NCI-H526 treated with DMSO at 0.1 percent for 48 hours (cell line): ENCODE data around the gene CARD9.

Experiments
- DNase-seq: peaks from one replicate; lab custom pipeline; 2025; lab: John Stamatoyannopoulos, UW

Gene CARD9

GRCh38 chr9:136380381-136380780 is 6.9 kb upstream of the CARD9 start:
- DNase-seq = no peak

- DNase-seq = no peak
Measured at GRCh38 chr9:136379891-136380290, 6.4 kb upstream of the CARD9 start.

GRCh38 chr9:136379401-136379800 is 5.9 kb upstream of the CARD9 start:
- no peak for DNase-seq

DNA sequence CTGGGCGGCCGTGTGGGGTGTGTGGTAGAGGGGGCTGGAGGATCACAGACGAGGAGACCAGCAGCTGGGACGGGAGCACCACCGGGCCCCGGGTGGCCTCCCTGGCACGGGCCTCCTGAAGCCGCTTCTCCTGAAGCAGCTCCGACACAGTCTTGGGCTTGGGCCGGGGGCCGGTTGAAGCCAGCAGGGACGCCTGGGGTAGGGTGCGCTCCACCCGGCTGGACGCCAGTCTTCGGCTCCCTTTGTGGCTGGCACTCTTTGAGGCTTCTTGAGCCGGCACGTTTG is 5.5 kb upstream of the CARD9 start:
- no peak for DNase-seq

DNA sequence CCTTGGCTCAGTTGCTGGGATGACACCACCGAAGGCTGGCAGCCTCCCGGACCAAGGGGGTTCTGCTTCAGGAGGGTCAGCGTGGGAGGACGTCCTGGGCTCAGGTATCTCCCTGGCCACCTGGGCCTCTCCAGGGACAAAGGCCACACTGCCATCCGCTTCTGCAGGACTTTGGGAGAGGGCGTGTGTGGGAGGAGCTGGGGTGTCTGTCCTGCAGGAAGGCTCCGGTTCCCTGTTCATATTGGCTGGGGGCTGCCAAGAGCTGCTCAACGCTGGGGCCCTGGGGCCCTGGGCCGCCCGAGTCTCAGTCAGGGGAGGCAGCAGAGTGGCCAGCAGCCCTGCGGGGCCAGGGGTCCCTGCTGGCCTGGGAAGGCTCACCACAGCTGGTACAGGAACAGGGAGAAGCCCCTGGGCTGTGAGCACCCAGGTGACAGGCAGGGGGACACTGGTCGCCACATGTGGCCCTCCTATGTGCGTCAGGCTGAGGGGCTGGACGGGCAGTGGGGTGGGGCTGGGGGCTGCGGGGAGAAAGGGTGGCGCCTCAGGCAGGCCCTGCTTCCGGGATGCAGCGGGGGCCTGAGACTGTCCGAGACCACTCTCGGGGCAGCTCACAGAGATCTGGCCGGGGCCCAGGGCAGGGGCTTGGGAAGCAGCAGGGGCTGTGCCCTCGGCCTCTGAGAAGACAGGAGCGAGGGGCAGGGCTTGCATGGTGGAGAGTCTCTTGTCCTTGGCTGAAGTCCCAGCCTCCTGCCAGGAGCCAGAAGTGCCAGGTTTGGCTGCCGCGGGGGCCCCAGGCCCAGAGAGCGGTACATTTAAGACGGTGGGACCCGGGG is 4.9 kb upstream of the CARD9 start:
- DNase-seq = no peak

GRCh38 chr9:136377341-136378169 is 4.1 kb upstream of the CARD9 start:
- DNase-seq = no peak

GRCh38 chr9:136376457-136376856 is 3.0 kb upstream of the CARD9 start:
- DNase-seq = no peak

- no peak for DNase-seq
Measured at GRCh38 chr9:136375096-136375495, 1.6 kb upstream of the CARD9 start.

GRCh38 chr9:136374183-136374575 is 710 bp upstream of the CARD9 start:
- no peak for DNase-seq

DNA sequence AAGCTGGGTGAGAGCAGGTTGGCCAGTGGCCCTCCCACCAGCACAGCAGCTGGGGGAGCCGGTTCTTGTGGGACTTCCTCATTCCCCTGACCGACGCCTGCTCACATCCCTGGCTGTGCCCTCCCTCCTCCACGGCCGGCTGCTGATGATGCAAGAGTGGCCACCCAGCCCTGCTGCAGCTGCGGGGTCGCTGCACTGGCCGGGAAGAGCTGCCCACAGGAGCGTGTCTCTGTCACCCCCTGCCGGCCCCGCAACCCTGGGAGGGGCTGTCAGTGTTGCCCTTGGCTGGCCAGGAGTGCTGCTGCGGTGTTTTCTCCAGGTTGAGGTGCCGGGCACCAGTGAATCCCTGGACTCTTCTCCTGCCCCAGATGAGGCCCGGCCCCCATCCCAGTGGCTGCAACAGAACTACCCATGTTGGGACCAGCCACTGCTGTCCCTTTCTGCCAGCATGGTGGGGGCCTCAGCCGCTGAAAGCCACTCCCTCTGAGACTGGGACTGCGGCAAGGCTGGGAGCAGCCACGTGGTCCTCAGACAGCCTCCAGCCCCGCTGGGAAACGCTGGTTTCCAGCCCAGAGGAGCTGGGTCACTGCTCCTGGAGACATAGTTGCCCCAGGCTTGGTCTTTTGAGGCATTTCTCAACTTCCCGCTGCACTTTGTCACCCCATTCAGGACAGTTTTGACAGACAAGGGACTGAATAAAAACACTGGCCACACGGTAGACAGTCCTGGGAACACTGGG is 739 bp downstream of the CARD9 start:
- no peak for DNase-seq

GRCh38 chr9:136372006-136372405 is 1.5 kb downstream of the CARD9 start:
- no peak for DNase-seq

DNA sequence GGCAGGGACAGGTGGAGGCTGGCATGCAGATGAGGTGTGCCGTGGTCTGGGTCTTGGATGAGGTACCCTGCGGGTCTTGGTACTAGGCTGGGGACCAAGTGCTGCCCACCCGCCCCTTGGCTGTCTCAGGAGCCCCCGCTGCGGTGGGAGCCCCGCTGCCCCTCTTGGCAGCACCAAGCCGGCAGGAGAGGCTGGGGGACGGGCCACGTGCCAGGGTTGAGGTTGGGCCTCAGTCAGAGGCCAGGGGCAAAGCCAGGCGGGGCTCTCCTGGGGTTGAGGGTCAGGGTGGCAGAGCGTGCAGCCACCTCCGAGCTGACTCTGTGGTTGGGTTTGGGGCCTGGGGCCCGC is 2.0 kb downstream of the CARD9 start:
- DNase-seq = no peak

DNA sequence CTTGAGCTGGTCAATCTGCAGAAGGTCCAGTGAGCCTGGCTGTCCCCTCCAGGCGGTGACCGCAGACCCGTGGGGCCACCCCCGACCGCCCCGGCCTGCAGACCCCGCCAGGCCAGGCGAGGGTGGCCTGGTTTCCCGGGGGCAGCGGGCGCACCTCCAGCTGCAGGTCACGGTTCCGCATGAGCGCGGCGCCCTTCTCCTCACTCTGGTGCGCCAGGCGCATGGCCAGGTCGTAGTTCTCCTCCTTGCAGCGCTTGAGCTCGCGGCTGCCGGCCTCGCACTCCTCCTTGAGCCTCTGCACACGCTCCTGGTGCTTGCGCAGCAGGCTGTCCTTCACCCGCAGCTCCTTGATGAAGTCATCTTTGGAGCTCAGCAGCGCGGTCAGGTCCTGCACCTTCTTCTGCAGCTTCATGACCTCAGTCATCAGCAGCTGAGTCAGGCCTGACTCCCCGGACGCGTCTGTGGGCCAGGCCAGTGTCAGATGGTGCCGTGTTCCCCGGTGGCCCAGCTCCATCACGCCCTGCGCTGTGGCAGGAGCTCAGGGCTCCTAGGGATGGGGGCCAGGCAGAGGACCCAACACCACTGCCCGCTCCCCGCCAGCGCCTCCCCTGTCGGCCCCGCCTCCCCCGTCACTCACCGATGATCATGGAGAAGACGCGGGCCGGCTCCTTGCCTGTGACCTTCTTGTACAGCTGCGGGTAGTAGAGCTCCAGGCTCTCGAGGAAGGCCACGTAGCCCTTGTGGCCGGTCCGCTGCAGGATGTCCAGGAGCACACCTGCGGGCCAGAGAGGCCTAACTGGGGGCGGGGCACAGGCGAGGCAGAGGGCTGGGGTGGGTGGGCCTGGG is 2.6 kb downstream of the CARD9 start:
- DNase-seq = no peak

- no peak for DNase-seq
Measured at GRCh38 chr9:136370037-136370436, 3.4 kb downstream of the CARD9 start.

DNA sequence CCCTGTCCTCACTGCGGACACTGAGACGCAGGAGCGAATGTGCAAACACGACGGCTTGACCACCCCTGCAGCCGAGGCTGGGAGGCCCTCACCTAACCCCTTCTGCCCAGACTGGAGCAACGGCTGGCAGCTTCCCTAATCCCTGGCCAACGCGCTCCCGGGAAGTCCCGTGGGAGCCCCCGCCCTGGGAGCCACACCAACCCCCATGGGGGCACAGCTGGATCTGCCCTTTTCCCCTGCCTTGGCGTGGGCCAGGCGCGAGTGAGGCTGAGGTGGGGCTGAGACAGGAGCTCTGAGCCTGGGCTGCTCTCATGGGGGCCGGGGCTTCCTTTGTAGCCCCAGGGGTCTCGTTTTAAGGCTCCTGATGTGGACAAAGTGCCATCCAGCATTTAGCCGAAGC is 5.3 kb downstream of the CARD9 start:
- no peak for DNase-seq

GRCh38 chr9:136367296-136368145 is 5.9 kb downstream of the CARD9 start:
- no peak for DNase-seq

DNA sequence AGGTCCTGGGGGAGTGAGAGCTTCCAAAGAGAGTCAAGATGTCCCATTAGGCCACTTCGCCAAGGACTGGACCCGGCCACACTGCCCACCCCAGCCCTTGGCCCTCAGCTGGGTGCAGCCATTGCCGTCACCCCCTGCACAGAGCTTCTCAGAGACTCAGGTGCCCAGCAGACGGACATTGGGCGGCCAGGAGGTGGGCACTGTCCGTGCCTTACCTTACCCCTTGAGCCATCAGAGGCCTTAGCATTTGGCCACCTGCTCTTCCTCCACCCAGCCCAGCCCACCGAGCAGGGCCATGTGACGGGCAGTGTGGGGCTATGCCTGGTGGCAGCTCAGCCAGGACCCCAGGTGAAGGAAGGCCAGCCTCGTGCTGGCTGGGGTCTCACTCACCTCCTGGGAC is 6.6 kb downstream of the CARD9 start:
- DNase-seq = no peak

DNA sequence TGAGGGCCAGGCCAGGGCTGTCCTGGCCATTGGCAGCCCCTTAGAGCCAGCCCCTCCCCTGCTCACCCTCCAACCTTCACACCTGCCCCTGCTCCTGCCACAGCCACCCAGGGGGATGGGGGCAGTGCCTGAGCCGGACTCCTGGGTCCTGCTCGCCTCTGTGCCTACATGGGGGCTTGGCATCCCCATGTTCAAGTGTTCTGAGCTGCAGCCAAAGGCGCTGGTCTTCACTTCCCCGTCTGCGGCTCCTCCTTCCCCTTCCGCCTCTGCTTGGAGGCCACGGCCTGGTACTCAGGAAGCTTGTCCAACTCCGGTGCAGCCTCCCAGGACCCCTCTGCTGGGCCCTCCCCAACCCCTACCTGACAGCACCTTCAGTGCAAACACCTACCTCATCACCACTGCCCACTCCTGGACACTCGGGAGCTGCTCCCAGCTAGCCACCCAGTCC is 7.7 kb downstream of the CARD9 start:
- no peak for DNase-seq

- no peak for DNase-seq
Measured at GRCh38 chr9:136364942-136365774, 8.3 kb downstream of the CARD9 start.
